Trophoblast cell (in vitro differentiated cells and primary cell): Measurements from ENCODE around the gene PREP.

Experiments used
- DNase-seq, 2 donors: peaks; one replicate each; pipeline ENCODE4 v3.0.0-alpha.2; 2016
- H2AFZ ChIP-seq: 2 replicates; pipeline ENCODE4 v1.6.1; 2013; ENCODE audit warnings: low read length, moderate library complexity, mild to moderate bottlenecking; ENCODE audit not compliant: insufficient read depth, poor library complexity
- H2AK5ac ChIP-seq: 2 replicates; pipeline ENCODE4 v1.6.1; 2013; ENCODE audit warnings: mild to moderate bottlenecking, low read length
- H2BK120ac ChIP-seq: 2 replicates; pipeline ENCODE4 v1.6.1; 2013; ENCODE audit warnings: low read length, mild to moderate bottlenecking, moderate library complexity; ENCODE audit not compliant: insufficient read depth, poor library complexity
- H2BK12ac ChIP-seq: 2 replicates; pipeline ENCODE4 v1.6.1; 2013; ENCODE audit warnings: mild to moderate bottlenecking, low read length, moderate library complexity
- H2BK5ac ChIP-seq: 2 replicates; pipeline ENCODE4 v1.6.1; 2013; ENCODE audit warnings: low read length, low read depth, moderate library complexity, mild to moderate bottlenecking; ENCODE audit not compliant: poor library complexity
- H3K14ac ChIP-seq: 2 replicates; pipeline ENCODE4 v1.6.1; 2013; ENCODE audit warnings: mild to moderate bottlenecking, low read length
- H3K18ac ChIP-seq: 2 replicates; pipeline ENCODE4 v1.6.1; 2013; ENCODE audit warnings: mild to moderate bottlenecking, low read length
- H3K23ac ChIP-seq: 2 replicates; pipeline ENCODE4 v1.6.1; 2013; ENCODE audit warnings: low read length
- H3K27ac ChIP-seq: 2 replicates; pipeline ENCODE4 v1.5.1; 2013; ENCODE audit warnings: low read depth, mild to moderate bottlenecking, inconsistent platforms, low read length, moderate library complexity
- H3K27me3 ChIP-seq: 2 replicates; pipeline ENCODE4 v1.6.1; 2013; ENCODE audit warnings: inconsistent platforms, mild to moderate bottlenecking, low read length, moderate library complexity; ENCODE audit not compliant: insufficient read depth
- H3K36me3 ChIP-seq, 2 experiments: 1 replicate in 1 of 2; 2 replicates in 1 of 2; pipeline ENCODE4 v1.6.1; 2013; ENCODE audit warnings: low read length in 2 of 2, mild to moderate bottlenecking in 2 of 2, moderate library complexity in 1 of 2; ENCODE audit not compliant: insufficient read depth in 2 of 2, control insufficient read depth in 1 of 2
- H3K4ac ChIP-seq: 2 replicates; pipeline ENCODE4 v1.6.1; 2013; ENCODE audit warnings: low read depth, mild to moderate bottlenecking, low read length, moderate library complexity
- H3K4me1 ChIP-seq, 2 experiments: 1 replicate in 1 of 2; 2 replicates in 1 of 2; pipeline ENCODE4 v1.6.1; 2013; ENCODE audit warnings: low read length in 2 of 2, mild to moderate bottlenecking in 2 of 2, moderate library complexity in 1 of 2; ENCODE audit not compliant: insufficient read depth in 2 of 2, control insufficient read depth in 1 of 2
- H3K4me2 ChIP-seq: 2 replicates; pipeline ENCODE4 v1.6.1; 2013; ENCODE audit warnings: inconsistent platforms, mild to moderate bottlenecking, low read length, moderate library complexity
- H3K4me3 ChIP-seq: 2 replicates; pipeline ENCODE4 v1.5.1; 2013; ENCODE audit warnings: mild to moderate bottlenecking, low read depth, low read length, inconsistent platforms
- H3K79me1 ChIP-seq: one replicate; pipeline ENCODE4 v1.6.1; 2013; ENCODE audit warnings: low read length
- H3K79me2 ChIP-seq: 2 replicates; pipeline ENCODE4 v1.6.1; 2013; ENCODE audit warnings: low read length, mild to moderate bottlenecking; ENCODE audit not compliant: control insufficient read depth, insufficient read depth, poor library complexity
- H3K9ac ChIP-seq: 2 replicates; pipeline ENCODE4 v1.6.1; 2013; ENCODE audit warnings: mild to moderate bottlenecking, low read length
- H3K9me3 ChIP-seq: 2 replicates; pipeline ENCODE4 v1.6.1; 2013; ENCODE audit warnings: low read depth, mild to moderate bottlenecking, control low read depth, inconsistent platforms, low read length; ENCODE audit not compliant: insufficient read depth
- H4K12ac ChIP-seq: 2 replicates; pipeline ENCODE4 v1.6.1; 2013; ENCODE audit warnings: low read depth, mild to moderate bottlenecking, low read length, moderate library complexity
- H4K8ac ChIP-seq: 2 replicates; pipeline ENCODE4 v1.6.1; 2013; ENCODE audit warnings: low read depth, mild to moderate bottlenecking, low read length, moderate library complexity
- H4K91ac ChIP-seq: one replicate; pipeline ENCODE4 v1.6.1; 2013; ENCODE audit warnings: low read depth, mild to moderate bottlenecking, low read length, moderate library complexity
- WGBS: extraction: QIAGEN DNeasy Blood & Tissue Kit; methylation state at CpG from one replicate; pipeline ENCODE4 v1.1.7; 2013; ENCODE audit warnings: missing lambda C conversion rate; ENCODE audit not compliant: insufficient read length, insufficient coverage; ENCODE audit errors: extremely low coverage; 5-methylcytosine and 5-hydroxymethylcytosine counted together

PREP gene

DNA sequence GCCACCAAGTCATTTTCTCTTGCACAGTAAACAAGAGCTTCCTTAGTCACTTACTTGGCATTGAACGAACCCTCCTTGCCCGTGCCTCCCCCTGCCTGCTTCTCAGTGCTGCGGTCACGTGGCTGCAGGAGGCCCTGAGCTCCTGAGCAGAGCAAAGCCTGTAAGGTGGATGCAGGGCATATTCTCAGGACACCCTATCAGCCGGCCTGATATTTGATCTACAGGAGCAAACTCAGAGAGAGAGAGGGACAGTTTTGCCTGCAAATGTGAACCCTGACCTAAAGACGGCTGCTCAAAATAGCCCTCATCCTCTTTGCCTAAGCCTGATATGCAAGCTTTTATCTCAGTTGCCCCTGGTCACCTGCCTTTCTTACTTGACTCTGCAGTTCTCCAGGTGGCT, 130.1 kb downstream of the PREP start:
- Histone ChIP-seq H4K8ac (no peak overlapping the region), H3K4ac (no peak overlapping the region), H2BK120ac (no peak overlapping the region), H3K4me2 (no peak overlapping the region), H3K9ac (no peak overlapping the region), H3K9me3 (no peaks in the 10 kb centered on the region), H3K27ac (no peak overlapping the region), H3K36me3 (peaks cover 4 to 9% of the 10 kb centered on the region in 2 experiments), H2AK5ac (no peak overlapping the region), H3K4me3 (no peak overlapping the region), H3K27me3 (no peaks in the 10 kb centered on the region), H2BK5ac (no peak overlapping the region), H2BK12ac (no peak overlapping the region), H3K79me2 (no peaks in the 10 kb centered on the region), H3K23ac (no peak overlapping the region), H2AFZ (no peak overlapping the region), H4K12ac (no peak overlapping the region), H3K18ac (no peak overlapping the region), H3K4me1 (no peaks in the 10 kb centered on the region), H3K14ac (no peak overlapping the region), H3K79me1 (no peaks in the 10 kb centered on the region), H4K91ac (no peak overlapping the region)
- peak in 1 of 2 donors; percentile 36 for DNase-seq
- no CpG with 5 or more reads among the region's 6 CpGs for WGBS

DNA sequence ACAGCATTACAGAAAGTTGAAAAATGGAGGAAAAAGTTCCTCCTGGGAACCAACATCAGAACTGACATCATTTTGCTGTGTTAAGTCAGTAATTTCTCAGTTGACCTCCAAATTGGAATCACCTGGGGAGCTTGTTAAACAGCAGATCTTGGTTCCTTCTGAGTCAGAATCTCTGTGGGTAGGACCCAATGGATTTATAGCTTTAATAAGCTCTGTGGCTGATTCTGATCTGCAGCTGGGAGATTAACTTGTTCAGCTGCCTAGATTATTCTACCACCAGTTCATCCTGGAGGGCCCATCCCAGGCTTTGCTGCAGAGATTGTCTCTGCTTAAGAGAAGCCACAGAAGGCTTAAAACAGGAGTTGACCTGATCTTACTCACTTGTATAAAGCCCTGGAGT, 132.4 kb downstream of the PREP start:
- Histone ChIP-seq H3K9ac (no peak overlapping the region), H2AFZ (no peak overlapping the region), H4K8ac (no peak overlapping the region), H2AK5ac (no peak overlapping the region), H3K36me3 (peaks cover 4 to 6% of the 10 kb centered on the region in 2 experiments), H2BK12ac (no peak overlapping the region), H3K79me2 (no peaks in the 10 kb centered on the region), H3K4me2 (no peak overlapping the region), H2BK120ac (no peak overlapping the region), H3K4me1 (no peaks in the 10 kb centered on the region), H3K27me3 (no peaks in the 10 kb centered on the region), H3K4ac (no peak overlapping the region), H3K4me3 (no peak overlapping the region), H3K14ac (no peak overlapping the region), H4K91ac (no peak overlapping the region), H2BK5ac (no peak overlapping the region), H4K12ac (no peak overlapping the region), H3K27ac (no peak overlapping the region), H3K9me3 (no peaks in the 10 kb centered on the region), H3K18ac (no peak overlapping the region), H3K79me1 (no peaks in the 10 kb centered on the region), H3K23ac (no peak overlapping the region)
- no peak for DNase-seq

DNA sequence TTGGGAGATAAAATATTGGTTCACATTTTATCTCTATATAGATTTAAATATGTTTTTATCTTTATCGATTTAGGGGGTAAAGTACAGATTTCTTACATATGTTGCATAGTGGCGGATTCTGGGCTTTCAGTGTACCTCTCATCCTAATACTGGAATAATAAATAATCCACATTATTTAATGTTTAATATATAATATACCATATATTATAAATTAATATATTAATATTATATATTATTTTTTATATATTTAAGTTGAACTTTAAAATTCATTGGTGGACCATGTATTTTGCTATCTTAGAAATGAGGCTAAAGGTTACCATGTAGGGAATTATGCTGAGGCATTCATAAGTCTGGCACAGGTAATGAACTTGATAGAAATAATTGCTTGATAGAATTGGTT, 133.5 kb downstream of the PREP start:
- H3K9ac ChIP-seq, result no peak overlapping the region
- no CpG with 5 or more reads among the region's 2 CpGs for WGBS
- H3K14ac ChIP-seq, result no peak overlapping the region
- DNase-seq, result no peak
- no peaks in the 10 kb centered on the region for H3K27me3 ChIP-seq
- no peaks in the 10 kb centered on the region for H3K4me1 ChIP-seq
- H2BK12ac ChIP-seq, result no peak overlapping the region
- H2BK5ac ChIP-seq, result no peak overlapping the region
- no peak overlapping the region for H3K4ac ChIP-seq
- H3K18ac ChIP-seq, result no peak overlapping the region
- no peaks in the 10 kb centered on the region for H3K79me2 ChIP-seq
- no peaks in the 10 kb centered on the region for H3K9me3 ChIP-seq
- H4K12ac ChIP-seq, result no peak overlapping the region
- no peak overlapping the region for H3K23ac ChIP-seq
- H2AFZ ChIP-seq, result no peak overlapping the region
- H4K91ac ChIP-seq, result no peak overlapping the region
- H3K4me2 ChIP-seq, result no peak overlapping the region
- no peak overlapping the region for H2AK5ac ChIP-seq
- no peaks in the 10 kb centered on the region for H3K36me3 ChIP-seq
- H4K8ac ChIP-seq, result no peak overlapping the region
- H3K4me3 ChIP-seq, result no peak overlapping the region
- no peak overlapping the region for H2BK120ac ChIP-seq
- H3K79me1 ChIP-seq, result no peaks in the 10 kb centered on the region
- no peak overlapping the region for H3K27ac ChIP-seq

DNA sequence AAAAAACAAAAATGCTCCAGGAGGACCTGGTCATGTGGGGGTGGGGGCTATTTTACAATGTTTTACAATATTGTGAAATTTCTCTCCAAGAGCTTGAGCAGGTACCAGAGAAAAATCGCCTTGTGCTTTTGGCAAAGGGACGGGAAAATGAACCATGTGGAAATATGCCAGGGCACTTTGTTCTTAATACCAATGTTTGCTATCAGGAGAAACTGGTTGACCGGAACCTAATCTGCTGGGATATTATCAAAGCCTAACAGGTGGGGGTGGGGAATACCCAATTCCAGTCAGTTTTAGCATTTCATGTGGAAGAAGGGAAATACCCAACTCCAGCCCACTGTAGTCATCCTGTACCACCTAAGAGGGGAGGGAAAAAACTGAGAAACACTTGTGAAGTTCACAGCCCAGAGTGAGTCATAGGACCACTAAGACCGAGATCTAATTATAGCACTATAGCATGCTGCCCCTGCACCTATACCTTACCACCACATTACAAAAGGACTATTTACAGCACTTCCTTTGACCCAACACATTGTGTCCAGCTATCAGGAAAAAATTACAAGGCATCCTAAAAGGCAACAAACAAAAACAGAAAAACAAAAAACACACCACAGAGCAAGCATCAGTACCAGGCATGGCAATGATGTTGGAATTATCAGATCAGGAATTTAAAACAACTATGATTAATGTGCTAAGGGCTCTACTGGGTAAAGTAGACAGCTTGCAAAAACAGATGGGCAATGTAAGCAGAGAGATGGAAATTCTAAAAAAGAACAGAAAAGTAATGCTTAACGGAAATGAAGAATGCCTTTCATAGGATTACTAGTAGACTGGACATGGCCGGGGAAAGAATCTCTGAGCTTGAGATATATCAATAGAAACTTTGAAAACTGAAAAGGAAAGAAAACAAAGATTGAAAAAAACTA, 138.9 kb downstream of the PREP start:
- Histone ChIP-seq H3K23ac (no peak overlapping the region), H2BK120ac (no peak overlapping the region), H3K9me3 (no peaks in the 10 kb centered on the region), H4K12ac (no peak overlapping the region), H4K91ac (no peak overlapping the region), H4K8ac (no peak overlapping the region), H3K27ac (no peak overlapping the region), H3K4me1 (no peaks in the 10 kb centered on the region), H3K36me3 (no peaks in the 10 kb centered on the region), H3K4me2 (no peak overlapping the region), H2AFZ (no peak overlapping the region), H3K9ac (peak overlapping the region; percentile 53), H3K4me3 (no peak overlapping the region), H2BK5ac (no peak overlapping the region), H3K27me3 (no peaks in the 10 kb centered on the region), H3K79me1 (no peaks in the 10 kb centered on the region), H2AK5ac (no peak overlapping the region), H3K14ac (no peak overlapping the region), H3K79me2 (no peaks in the 10 kb centered on the region), H3K4ac (no peak overlapping the region), H2BK12ac (no peak overlapping the region), H3K18ac (no peak overlapping the region)
- no CpG with 5 or more reads among the region's 6 CpGs for WGBS
- DNase-seq, result no peak
